HepG2 (cell line): ENCODE results near the gene ZNF442. TPM values are rescaled to one million over a fixed set of nuclear protein-coding genes. Genes with fewer than 3 reads are reported as not detected.

Experiments
- ARID2 ChIP-seq: sonication (generic); formaldehyde crosslinking; IDR thresholded peaks from 2 replicates; pipeline ENCODE4 v1.8.1; 2022; ENCODE audit warnings: mild to moderate bottlenecking, missing genetic modification reagents, borderline replicate concordance
- ATAD3A ChIP-seq: sonication (generic); formaldehyde crosslinking; IDR thresholded peaks from 2 replicates; pipeline ENCODE4 v1.4.0; 2020; ENCODE audit warnings: missing genetic modification reagents
- HDAC6 ChIP-seq: fragments of 200-600 bp; sonication (generic); IDR thresholded peaks from 2 replicates; pipeline ENCODE4 v1.7.0; 2017; ENCODE audit warnings: mild to moderate bottlenecking, antibody characterized with exemption, low read length, low read depth
- HOXA3 ChIP-seq: sonication (generic); formaldehyde crosslinking; IDR thresholded peaks from 2 replicates; pipeline ENCODE4 v1.5.0; 2020; ENCODE audit warnings: missing genetic modification reagents
- JUN ChIP-seq: sonication (generic); formaldehyde crosslinking; IDR thresholded peaks from 2 replicates; pipeline ENCODE4 v1.4.0; 2020; ENCODE audit warnings: mild to moderate bottlenecking, missing genetic modification reagents
- KDM4B ChIP-seq: sonication (generic); formaldehyde crosslinking; IDR thresholded peaks from 2 replicates; pipeline ENCODE4 v1.4.0; 2020; ENCODE audit warnings: missing genetic modification reagents
- RCOR2 ChIP-seq: IDR thresholded peaks from 2 replicates; pipeline ENCODE4 v1.6.1; 2016; ENCODE audit warnings: missing biosample characterization, missing genetic modification reagents
- YEATS4 ChIP-seq: sonication (generic); formaldehyde crosslinking; IDR thresholded peaks from 2 replicates; pipeline ENCODE4 v1.4.0; 2020; ENCODE audit warnings: missing genetic modification reagents, borderline replicate concordance
- ZIK1 ChIP-seq: sonication (generic); formaldehyde crosslinking; IDR thresholded peaks from 2 replicates; pipeline ENCODE4 v1.5.0; 2020; ENCODE audit warnings: mild to moderate bottlenecking, low read depth, missing genetic modification reagents, borderline replicate concordance
- ZNF263 ChIP-seq: sonication (generic); formaldehyde crosslinking; IDR thresholded peaks from 2 replicates; pipeline ENCODE4 v1.4.0; 2020; ENCODE audit warnings: missing genetic modification reagents
- ZNF558 ChIP-seq: sonication (generic); formaldehyde crosslinking; IDR thresholded peaks from 2 replicates; pipeline ENCODE4 v1.9.0; 2022; ENCODE audit warnings: mild to moderate bottlenecking, missing genetic modification reagents, borderline replicate concordance
- ZNF564 ChIP-seq: sonication (generic); formaldehyde crosslinking; IDR thresholded peaks from 2 replicates; pipeline ENCODE4 v1.8.1; 2023; ENCODE audit warnings: mild to moderate bottlenecking, missing genetic modification reagents
- ZNF605 ChIP-seq: sonication (generic); formaldehyde crosslinking; IDR thresholded peaks from 2 replicates; pipeline ENCODE4 v1.8.0; 2022; ENCODE audit warnings: mild to moderate bottlenecking, missing genetic modification reagents
- polyA plus RNA-seq, 8 experiments: library from polyadenylated mRNA; depleted of rRNA in 3 of 8; stranded (reverse) in 7 of 8; unstranded in 1 of 8; fragments of >200 nt; fragmentation: Illumina TruSeq in 4 of 8; extraction: Trizol in 4 of 8; gene quantifications; 2 replicates each; pipeline versions ENCODE4 v1.2.1 to v1.2.3, GENCODE V29; 2011 to 2016; ENCODE audit warnings: low read depth in 4 of 8, missing spikeins in 1 of 8, mixed read lengths in 1 of 8; ENCODE audit not compliant: insufficient read depth in 1 of 8
- total RNA-seq, 5 experiments: library from RNA; depleted of rRNA; stranded (reverse); fragments of >200 nt; fragmentation: Illumina TruSeq; extraction: Trizol; gene quantifications; 2 replicates each; pipeline ENCODE4 v1.2.3, GENCODE V29; 2016; ENCODE audit warnings: low read depth in 1 of 5
- TF ChIP-seq, protein P1 (sequence below): IDR thresholded peaks from 2 replicates; pipeline ENCODE4 v1.6.1; 2016; ENCODE audit warnings: control low read depth
- TF ChIP-seq, protein P2 (sequence below): sonication (generic); formaldehyde crosslinking; IDR thresholded peaks from 2 replicates; pipeline ENCODE4 v1.4.0; 2020; ENCODE audit warnings: missing genetic modification reagents
- TF ChIP-seq, protein P3 (sequence below): sonication (generic); formaldehyde crosslinking; conservative IDR thresholded peaks from 2 replicates; pipeline ENCODE4 v1.4.0; 2020; ENCODE audit warnings: missing genetic modification reagents
- TF ChIP-seq, protein P4 (sequence below): sonication (generic); formaldehyde crosslinking; IDR thresholded peaks from 2 replicates; pipeline ENCODE4 v1.5.1; 2020; ENCODE audit warnings: mild to moderate bottlenecking, missing genetic modification reagents, moderate library complexity

Gene ZNF442
- total and polyA plus RNA-seq, 2 of the 13 experiments (the other 11 are each of a cell fraction or from before 2014, with no cell fraction given): 1.0 to 6.0 TPM

DNA sequence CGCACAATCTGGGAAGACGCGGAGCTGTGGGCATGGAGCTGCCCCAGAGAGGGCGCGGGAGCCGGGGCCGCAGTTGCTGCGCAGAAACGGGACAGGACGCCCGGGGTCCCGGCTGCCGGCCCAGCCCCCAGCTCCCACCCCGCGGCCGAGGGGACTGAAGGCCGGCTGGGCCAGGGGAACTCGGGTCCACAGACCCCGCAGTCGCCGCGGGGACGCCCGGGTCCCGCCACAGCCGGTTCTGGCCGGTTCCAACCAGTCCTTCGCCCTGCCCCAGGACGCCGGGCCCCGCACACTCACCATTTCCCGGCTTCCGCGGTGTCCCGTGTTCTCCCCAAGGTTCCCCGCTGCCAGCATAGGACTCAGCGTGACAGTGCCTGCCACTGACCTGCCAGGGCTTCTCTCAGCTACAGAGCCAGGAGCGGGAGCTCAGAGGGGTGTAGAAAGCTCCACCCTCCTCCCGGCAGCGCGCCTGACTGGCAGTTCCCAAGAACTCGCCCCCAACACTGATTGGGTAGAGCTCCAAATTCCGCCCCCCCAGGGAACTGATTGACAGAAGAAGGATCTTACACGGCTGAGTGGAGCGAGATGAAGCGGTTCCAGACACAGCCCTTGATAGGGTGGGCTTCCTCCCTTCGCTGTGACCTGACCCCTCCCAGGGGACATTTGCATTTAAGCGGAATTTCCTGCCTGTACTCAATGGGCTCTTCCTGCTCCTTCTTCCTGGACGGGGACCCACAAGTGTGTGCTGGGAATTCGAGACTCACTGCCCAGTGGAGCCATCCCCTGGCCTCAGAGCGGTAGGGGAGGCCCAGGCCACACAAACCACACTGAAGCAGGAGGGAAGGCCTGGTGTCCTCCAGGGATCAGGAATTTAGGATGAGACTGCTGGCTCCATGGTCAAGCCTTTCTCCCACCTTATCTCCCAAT is at the start of gene ZNF442 (continued):
- TF ChIP-seq YEATS4 (CRISPR knock-in tag) (peak; percentile 60; the same call in 1 of the 2 replicates), ARID2 (CRISPR knock-in tag) (0 out of 2 replicates have a peak, but pooled peaks have one; percentile 60), KDM4B (CRISPR knock-in tag) (no peak), RCOR2 (0 out of 2 replicates have a peak, but pooled peaks have one; percentile 52), ZNF564 (CRISPR knock-in tag) (peak; percentile 93; the same call in 1 of the 2 replicates), ZNF558 (CRISPR knock-in tag) (no peak), ZNF605 (peak; percentile 73), ZIK1 (CRISPR knock-in tag) (no peak), ZNF263 (CRISPR knock-in tag) (peak; percentile 63; the same call in 1 of the 2 replicates), ATAD3A (no peak), JUN (no peak), HOXA3 (peak; percentile 58; the same call in 1 of the 2 replicates), HDAC6 (no peak)
- TF ChIP-seq, protein P1, sequence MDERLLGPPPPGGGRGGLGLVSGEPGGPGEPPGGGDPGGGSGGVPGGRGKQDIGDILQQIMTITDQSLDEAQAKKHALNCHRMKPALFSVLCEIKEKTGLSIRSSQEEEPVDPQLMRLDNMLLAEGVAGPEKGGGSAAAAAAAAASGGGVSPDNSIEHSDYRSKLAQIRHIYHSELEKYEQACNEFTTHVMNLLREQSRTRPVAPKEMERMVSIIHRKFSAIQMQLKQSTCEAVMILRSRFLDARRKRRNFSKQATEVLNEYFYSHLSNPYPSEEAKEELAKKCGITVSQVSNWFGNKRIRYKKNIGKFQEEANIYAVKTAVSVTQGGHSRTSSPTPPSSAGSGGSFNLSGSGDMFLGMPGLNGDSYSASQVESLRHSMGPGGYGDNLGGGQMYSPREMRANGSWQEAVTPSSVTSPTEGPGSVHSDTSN (CRISPR knock-in tag): peak; percentile 89
- TF ChIP-seq, protein P2, sequence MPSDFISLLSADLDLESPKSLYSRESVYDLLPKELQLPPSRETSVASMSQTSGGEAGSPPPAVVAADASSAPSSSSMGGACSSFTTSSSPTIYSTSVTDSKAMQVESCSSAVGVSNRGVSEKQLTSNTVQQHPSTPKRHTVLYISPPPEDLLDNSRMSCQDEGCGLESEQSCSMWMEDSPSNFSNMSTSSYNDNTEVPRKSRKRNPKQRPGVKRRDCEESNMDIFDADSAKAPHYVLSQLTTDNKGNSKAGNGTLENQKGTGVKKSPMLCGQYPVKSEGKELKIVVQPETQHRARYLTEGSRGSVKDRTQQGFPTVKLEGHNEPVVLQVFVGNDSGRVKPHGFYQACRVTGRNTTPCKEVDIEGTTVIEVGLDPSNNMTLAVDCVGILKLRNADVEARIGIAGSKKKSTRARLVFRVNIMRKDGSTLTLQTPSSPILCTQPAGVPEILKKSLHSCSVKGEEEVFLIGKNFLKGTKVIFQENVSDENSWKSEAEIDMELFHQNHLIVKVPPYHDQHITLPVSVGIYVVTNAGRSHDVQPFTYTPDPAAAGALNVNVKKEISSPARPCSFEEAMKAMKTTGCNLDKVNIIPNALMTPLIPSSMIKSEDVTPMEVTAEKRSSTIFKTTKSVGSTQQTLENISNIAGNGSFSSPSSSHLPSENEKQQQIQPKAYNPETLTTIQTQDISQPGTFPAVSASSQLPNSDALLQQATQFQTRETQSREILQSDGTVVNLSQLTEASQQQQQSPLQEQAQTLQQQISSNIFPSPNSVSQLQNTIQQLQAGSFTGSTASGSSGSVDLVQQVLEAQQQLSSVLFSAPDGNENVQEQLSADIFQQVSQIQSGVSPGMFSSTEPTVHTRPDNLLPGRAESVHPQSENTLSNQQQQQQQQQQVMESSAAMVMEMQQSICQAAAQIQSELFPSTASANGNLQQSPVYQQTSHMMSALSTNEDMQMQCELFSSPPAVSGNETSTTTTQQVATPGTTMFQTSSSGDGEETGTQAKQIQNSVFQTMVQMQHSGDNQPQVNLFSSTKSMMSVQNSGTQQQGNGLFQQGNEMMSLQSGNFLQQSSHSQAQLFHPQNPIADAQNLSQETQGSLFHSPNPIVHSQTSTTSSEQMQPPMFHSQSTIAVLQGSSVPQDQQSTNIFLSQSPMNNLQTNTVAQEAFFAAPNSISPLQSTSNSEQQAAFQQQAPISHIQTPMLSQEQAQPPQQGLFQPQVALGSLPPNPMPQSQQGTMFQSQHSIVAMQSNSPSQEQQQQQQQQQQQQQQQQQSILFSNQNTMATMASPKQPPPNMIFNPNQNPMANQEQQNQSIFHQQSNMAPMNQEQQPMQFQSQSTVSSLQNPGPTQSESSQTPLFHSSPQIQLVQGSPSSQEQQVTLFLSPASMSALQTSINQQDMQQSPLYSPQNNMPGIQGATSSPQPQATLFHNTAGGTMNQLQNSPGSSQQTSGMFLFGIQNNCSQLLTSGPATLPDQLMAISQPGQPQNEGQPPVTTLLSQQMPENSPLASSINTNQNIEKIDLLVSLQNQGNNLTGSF: no peak
- TF ChIP-seq, protein P3, sequence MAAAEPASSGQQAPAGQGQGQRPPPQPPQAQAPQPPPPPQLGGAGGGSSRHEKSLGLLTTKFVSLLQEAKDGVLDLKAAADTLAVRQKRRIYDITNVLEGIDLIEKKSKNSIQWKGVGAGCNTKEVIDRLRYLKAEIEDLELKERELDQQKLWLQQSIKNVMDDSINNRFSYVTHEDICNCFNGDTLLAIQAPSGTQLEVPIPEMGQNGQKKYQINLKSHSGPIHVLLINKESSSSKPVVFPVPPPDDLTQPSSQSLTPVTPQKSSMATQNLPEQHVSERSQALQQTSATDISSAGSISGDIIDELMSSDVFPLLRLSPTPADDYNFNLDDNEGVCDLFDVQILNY: no peak
- TF ChIP-seq, protein P4, sequence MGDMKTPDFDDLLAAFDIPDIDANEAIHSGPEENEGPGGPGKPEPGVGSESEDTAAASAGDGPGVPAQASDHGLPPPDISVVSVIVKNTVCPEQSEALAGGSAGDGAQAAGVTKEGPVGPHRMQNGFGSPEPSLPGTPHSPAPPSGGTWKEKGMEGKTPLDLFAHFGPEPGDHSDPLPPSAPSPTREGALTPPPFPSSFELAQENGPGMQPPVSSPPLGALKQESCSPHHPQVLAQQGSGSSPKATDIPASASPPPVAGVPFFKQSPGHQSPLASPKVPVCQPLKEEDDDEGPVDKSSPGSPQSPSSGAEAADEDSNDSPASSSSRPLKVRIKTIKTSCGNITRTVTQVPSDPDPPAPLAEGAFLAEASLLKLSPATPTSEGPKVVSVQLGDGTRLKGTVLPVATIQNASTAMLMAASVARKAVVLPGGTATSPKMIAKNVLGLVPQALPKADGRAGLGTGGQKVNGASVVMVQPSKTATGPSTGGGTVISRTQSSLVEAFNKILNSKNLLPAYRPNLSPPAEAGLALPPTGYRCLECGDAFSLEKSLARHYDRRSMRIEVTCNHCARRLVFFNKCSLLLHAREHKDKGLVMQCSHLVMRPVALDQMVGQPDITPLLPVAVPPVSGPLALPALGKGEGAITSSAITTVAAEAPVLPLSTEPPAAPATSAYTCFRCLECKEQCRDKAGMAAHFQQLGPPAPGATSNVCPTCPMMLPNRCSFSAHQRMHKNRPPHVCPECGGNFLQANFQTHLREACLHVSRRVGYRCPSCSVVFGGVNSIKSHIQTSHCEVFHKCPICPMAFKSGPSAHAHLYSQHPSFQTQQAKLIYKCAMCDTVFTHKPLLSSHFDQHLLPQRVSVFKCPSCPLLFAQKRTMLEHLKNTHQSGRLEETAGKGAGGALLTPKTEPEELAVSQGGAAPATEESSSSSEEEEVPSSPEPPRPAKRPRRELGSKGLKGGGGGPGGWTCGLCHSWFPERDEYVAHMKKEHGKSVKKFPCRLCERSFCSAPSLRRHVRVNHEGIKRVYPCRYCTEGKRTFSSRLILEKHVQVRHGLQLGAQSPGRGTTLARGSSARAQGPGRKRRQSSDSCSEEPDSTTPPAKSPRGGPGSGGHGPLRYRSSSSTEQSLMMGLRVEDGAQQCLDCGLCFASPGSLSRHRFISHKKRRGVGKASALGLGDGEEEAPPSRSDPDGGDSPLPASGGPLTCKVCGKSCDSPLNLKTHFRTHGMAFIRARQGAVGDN (CRISPR knock-in tag): peak; percentile 82
